H54 (cell line): ENCODE measurements around the gene TMC2.
"Not testable (repeated sequence)": the region's sequence is repeated elsewhere in the genome, so short reads cannot be mapped to it uniquely, and the experiment has no call there.

Experiments used
- DNase-seq: peaks from one replicate; pipeline ENCODE4 v3.0.0; 2011; ENCODE audit warnings: low spot score, mixed read lengths; ENCODE audit not compliant: insufficient read length
- FAIRE-seq: peaks from 3 replicates; lab custom pipeline; 2011; peaks lifted over from hg19 to GRCh38; lab: Jason Lieb, UNC
- POLR2A ChIP-seq: IDR thresholded peaks from 2 replicates; pipeline ENCODE4 v1.6.1; 2011; ENCODE audit warnings: low read depth, mild to moderate bottlenecking, low read length

TMC2 gene

GRCh38 chr20:2536560-2536986 lies at the start of gene TMC2:
Gene TMC2, plus strand, starts transcription at chr20:2536573. Its CDS starts 49 bp downstream, at chr20:2536622.
- FAIRE-seq = no peak
- DNase-seq = no peak
- TF ChIP-seq POLR2A = no peak

- not testable (repeated sequence) for FAIRE-seq
These were observed 33.5 kb upstream of the TMC2 start for GRCh38 chr20:2502808-2503384.

GRCh38 chr20:2504803-2505202 lies 31.6 kb upstream of the TMC2 start:
- DNase-seq, FAIRE-seq: not testable (repeated sequence)

More at GRCh38 chr20:2502808-2503384, 33.5 kb upstream of the TMC2 start:
- not testable (repeated sequence) for DNase-seq

GRCh38 chr20:2506426-2506825 lies 29.9 kb upstream of the TMC2 start:
- not testable (repeated sequence) for FAIRE-seq, DNase-seq

- FAIRE-seq = no peak
- no peak for DNase-seq
- TF ChIP-seq POLR2A = no peak
These were observed 28.9 kb upstream of the TMC2 start for GRCh38 chr20:2507464-2507863.

GRCh38 chr20:2507875-2508630 lies 28.3 kb upstream of the TMC2 start:
- TF ChIP-seq POLR2A = no peak
- no peak for DNase-seq
- FAIRE-seq = no peak

GRCh38 chr20:2508631-2509467 lies 27.5 kb upstream of the TMC2 start, which contains the start of gene ZNF343:
Gene ZNF343, minus strand, starts transcription at chr20:2508915. Its CDS starts 15,020 bp downstream, at chr20:2493895.
- peak; percentile 76 for DNase-seq
- FAIRE-seq = no peak
- TF ChIP-seq POLR2A = peak; percentile 63

- TF ChIP-seq POLR2A = no peak
- FAIRE-seq = no peak
- no peak for DNase-seq
These were observed 26.9 kb upstream of the TMC2 start for GRCh38 chr20:2509468-2509781.

GRCh38 chr20:2509794-2510193 lies 26.6 kb upstream of the TMC2 start:
- no peak for TF ChIP-seq POLR2A
- no peak for FAIRE-seq

GRCh38 chr20:2515203-2515602 lies 21.2 kb upstream of the TMC2 start:
- FAIRE-seq (no peak), DNase-seq (no peak)
- TF ChIP-seq POLR2A = no peak

More at GRCh38 chr20:2509794-2510193, 26.6 kb upstream of the TMC2 start:
- DNase-seq = no peak

- no peak for TF ChIP-seq POLR2A
- no peak for FAIRE-seq
These were observed 20.0 kb upstream of the TMC2 start for GRCh38 chr20:2516399-2516798.

GRCh38 chr20:2518096-2518495 lies 18.3 kb upstream of the TMC2 start:
- TF ChIP-seq POLR2A = no peak
- no peak for FAIRE-seq
- no peak for DNase-seq

More at GRCh38 chr20:2516399-2516798, 20.0 kb upstream of the TMC2 start:
- DNase-seq = no peak

- TF ChIP-seq POLR2A = no peak
- no peak for FAIRE-seq
- DNase-seq = no peak
These were observed 17.8 kb upstream of the TMC2 start for GRCh38 chr20:2518558-2518957.
